C4-2B (cell line): Measurements from ENCODE around the gene INHBB.
"Not testable (repeated sequence)": the region's sequence is repeated elsewhere in the genome, so short reads cannot be mapped to it uniquely, and the experiment has no call there.

ENCODE experiments used
- H3K27ac ChIP-seq: fragments of 450-650 bp; 2 replicates; pipeline ENCODE4 v1.5.1; 2017
- CTCF ChIP-seq: fragments of 450-650 bp; conservative IDR thresholded peaks from 2 replicates; pipeline ENCODE4 v1.5.1; 2017; ENCODE audit warnings: mild to moderate bottlenecking
- ZFX ChIP-seq: fragments of 450-650 bp; IDR thresholded peaks from 2 replicates; pipeline ENCODE4 v1.6.1; 2017

The INHBB gene

GRCh38 chr2:120303177-120303576 lies 42.8 kb upstream of the INHBB start:
- no peak overlapping the region for H3K27ac ChIP-seq
- no peak for TF ChIP-seq CTCF
- no peak for TF ChIP-seq ZFX

GRCh38 chr2:120305296-120305695 lies 40.6 kb upstream of the INHBB start:
- TF ChIP-seq CTCF (peak; percentile 70), ZFX (no peak)
- no peak overlapping the region for H3K27ac ChIP-seq

GRCh38 chr2:120305937-120306490 lies 39.9 kb upstream of the INHBB start:
- TF ChIP-seq CTCF (no peak), ZFX (no peak)
- H3K27ac ChIP-seq: no peak overlapping the region

- no peak overlapping the region for H3K27ac ChIP-seq
- TF ChIP-seq ZFX: no peak
- no peak for TF ChIP-seq CTCF
Observed at GRCh38 chr2:120307482-120307881, 38.5 kb upstream of the INHBB start.

- TF ChIP-seq ZFX: no peak
- no peak for TF ChIP-seq CTCF
- no peak overlapping the region for H3K27ac ChIP-seq
Observed at GRCh38 chr2:120308038-120308910, 37.7 kb upstream of the INHBB start.

- no peak overlapping the region for H3K27ac ChIP-seq
- no peak for TF ChIP-seq CTCF
- no peak for TF ChIP-seq ZFX
Observed at GRCh38 chr2:120310136-120310535, 35.8 kb upstream of the INHBB start.

GRCh38 chr2:120310841-120311240 lies 35.1 kb upstream of the INHBB start:
- not testable (repeated sequence) for H3K27ac ChIP-seq
